ENCODE data around the gene TPSB2. TPM values are rescaled to one million over a fixed set of nuclear protein-coding genes. Genes with fewer than 3 reads are reported as not detected.

Gene TPSB2
- total RNA-seq, 3 donors from 2014 or later, result 3.7 to 21.0 (median 8.2) TPM

DNA sequence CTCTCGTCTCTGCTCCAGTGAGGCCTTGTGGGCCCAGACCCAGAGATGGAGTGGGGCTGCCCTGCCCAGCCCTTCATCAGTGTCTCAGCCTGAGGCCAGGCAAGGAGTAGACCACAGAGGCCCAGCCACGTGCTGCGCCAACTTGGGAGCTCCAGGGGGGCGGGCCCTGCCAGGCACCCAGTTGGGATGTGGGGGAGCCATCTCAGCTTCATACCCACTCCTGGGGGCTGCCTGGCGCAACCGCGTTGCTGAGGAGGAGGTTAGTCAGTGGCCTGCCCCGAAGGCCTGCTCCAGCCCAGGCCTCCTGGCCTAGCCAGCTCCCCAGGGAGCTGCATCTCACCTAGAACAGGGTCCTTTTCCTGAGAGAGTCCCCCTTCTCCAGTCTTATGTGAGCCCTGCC, 16.8 kb downstream of the TPSB2 start:
- Histone ChIP-seq H3K4me3 (no peak overlapping the region), H3K36me3 (ENCODE audit: low read depth) (no peaks in the 10 kb centered on the region), H3K9me3 (no peaks in the 10 kb centered on the region), H3K4me1 (ENCODE audit: low read depth) (no peaks in the 10 kb centered on the region)
- no peak for ATAC-seq
- no peak for DNase-seq
- intact Hi-C loops (cut with DNase I, micrococcal nuclease), result no loop called here
- TF ChIP-seq, protein P1, sequence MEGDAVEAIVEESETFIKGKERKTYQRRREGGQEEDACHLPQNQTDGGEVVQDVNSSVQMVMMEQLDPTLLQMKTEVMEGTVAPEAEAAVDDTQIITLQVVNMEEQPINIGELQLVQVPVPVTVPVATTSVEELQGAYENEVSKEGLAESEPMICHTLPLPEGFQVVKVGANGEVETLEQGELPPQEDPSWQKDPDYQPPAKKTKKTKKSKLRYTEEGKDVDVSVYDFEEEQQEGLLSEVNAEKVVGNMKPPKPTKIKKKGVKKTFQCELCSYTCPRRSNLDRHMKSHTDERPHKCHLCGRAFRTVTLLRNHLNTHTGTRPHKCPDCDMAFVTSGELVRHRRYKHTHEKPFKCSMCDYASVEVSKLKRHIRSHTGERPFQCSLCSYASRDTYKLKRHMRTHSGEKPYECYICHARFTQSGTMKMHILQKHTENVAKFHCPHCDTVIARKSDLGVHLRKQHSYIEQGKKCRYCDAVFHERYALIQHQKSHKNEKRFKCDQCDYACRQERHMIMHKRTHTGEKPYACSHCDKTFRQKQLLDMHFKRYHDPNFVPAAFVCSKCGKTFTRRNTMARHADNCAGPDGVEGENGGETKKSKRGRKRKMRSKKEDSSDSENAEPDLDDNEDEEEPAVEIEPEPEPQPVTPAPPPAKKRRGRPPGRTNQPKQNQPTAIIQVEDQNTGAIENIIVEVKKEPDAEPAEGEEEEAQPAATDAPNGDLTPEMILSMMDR (IDR thresholded peaks at IDR 0.05), result no peak

DNA sequence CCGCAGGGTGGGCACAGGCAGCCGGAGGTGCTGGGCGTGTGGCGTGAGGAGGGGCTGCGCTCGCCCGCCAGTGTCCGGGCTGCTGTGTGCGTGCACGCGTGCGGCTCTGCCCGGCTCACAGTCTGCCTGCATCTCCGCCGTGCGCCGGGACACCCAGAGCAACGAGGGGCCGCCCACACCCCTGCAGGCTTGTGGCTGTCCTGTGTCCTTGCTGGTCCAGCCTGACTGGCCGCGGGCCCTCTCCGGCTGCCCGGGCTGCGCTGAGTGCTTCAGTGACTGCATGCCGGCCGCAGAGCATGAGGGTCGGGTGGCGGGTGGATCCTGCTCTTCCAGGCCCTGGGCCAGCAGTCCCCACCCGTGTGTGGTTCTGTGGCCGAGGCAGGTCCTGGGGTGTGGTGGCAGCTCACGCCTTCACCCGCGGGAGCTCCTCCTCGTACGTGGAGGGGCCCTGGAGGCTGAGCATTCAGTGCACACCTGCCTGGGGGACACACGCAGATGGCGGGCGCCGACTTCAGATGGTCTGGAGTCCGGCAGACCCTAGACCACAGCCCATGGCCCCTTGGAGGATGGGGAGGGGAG, 17.3 kb downstream of the TPSB2 start:
- intact Hi-C loops (cut with DNase I, micrococcal nuclease), result no loop called here
- H3K4me1 ChIP-seq (ENCODE audit: low read depth), result no peaks in the 10 kb centered on the region
- TF ChIP-seq, protein P1 (IDR thresholded peaks at IDR 0.05), result no peak
- DNase-seq, result no peak
- no peaks in the 10 kb centered on the region for H3K9me3 ChIP-seq
- ATAC-seq, result no peak
- no peak overlapping the region for H3K4me3 ChIP-seq
- no peaks in the 10 kb centered on the region for H3K36me3 ChIP-seq (ENCODE audit: low read depth)

DNA sequence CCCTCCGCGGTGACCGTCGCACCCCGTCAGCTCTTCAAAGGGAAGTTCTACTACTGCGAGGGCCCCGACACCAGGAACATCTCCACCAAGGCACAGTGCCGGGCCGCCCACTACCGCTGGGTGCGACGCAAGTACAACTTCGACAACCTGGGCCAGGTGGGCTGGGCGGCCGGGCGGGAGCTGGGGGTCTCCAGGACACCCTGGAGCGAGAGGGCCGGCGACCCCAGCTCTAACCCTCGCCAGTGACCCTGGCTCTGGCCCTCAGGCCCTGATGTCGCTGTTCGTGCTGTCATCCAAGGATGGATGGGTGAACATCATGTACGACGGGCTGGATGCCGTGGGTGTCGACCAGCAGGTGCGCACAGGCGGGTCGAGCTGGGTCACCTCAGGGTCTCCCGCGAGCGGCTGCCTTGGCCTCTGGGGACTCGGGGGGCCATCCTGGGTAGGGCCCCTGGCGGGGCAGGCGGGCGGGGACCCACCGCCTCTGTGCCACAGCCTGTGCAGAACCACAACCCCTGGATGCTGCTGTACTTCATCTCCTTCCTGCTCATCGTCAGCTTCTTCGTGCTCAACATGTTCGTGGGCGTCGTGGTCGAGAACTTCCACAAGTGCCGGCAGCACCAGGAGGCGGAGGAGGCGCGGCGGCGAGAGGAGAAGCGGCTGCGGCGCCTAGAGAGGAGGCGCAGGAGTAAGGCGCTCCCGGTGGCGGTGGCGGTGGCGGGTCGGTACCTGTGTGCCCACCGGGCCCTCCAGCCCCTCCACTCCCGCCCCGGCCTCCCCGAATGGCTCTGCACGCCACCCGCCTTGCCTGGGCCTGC, 18.3 kb downstream of the TPSB2 start:
- Histone ChIP-seq H3K4me3 (no peak overlapping the region), H3K36me3 (ENCODE audit: low read depth) (no peaks in the 10 kb centered on the region), H3K9me3 (no peaks in the 10 kb centered on the region), H3K4me1 (ENCODE audit: low read depth) (no peaks in the 10 kb centered on the region)
- no peak for ATAC-seq
- DNase-seq, result no peak
- intact Hi-C loops (cut with DNase I, micrococcal nuclease), result no loop called here
- TF ChIP-seq, protein P1 (IDR thresholded peaks at IDR 0.05), result no peak

DNA sequence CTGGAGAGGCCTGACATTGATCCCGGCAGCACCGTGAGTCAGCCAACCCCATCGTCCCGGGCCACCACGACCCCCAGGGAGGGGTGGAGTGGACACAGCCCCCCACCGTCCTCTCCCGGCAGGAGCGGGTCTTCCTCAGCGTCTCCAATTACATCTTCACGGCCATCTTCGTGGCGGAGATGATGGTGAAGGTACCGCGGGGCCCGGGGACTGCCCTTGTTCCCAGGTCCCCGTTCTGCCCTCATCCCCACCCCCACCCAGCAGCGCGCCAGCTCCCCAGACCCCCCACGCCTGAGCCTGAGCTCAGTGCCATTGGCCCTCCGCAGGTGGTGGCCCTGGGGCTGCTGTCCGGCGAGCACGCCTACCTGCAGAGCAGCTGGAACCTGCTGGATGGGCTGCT, 19.5 kb downstream of the TPSB2 start:
- TF ChIP-seq, protein P1 (IDR thresholded peaks at IDR 0.05), result no peak
- intact Hi-C loops (cut with DNase I, micrococcal nuclease), result no loop called here
- no peaks in the 10 kb centered on the region for H3K9me3 ChIP-seq
- no peaks in the 10 kb centered on the region for H3K4me1 ChIP-seq (ENCODE audit: low read depth)
- no peak for ATAC-seq
- H3K4me3 ChIP-seq, result no peak overlapping the region
- no peaks in the 10 kb centered on the region for H3K36me3 ChIP-seq (ENCODE audit: low read depth)
- no peak for DNase-seq

DNA sequence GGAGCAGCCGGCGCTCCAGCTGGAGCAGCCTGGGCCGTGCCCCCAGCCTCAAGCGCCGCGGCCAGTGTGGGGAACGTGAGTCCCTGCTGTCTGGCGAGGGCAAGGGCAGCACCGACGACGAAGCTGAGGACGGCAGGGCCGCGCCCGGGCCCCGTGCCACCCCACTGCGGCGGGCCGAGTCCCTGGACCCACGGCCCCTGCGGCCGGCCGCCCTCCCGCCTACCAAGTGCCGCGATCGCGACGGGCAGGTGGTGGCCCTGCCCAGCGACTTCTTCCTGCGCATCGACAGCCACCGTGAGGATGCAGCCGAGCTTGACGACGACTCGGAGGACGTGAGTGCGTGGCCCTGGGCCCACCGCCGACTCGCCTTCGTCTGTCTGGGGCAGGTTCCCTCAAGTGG, 20.9 kb downstream of the TPSB2 start:
- Histone ChIP-seq H3K36me3 (ENCODE audit: low read depth) (no peaks in the 10 kb centered on the region), H3K9me3 (no peaks in the 10 kb centered on the region), H3K4me3 (no peak overlapping the region), H3K4me1 (ENCODE audit: low read depth) (no peaks in the 10 kb centered on the region)
- intact Hi-C loops (cut with DNase I, micrococcal nuclease), result no loop called here
- TF ChIP-seq, protein P1 (IDR thresholded peaks at IDR 0.05), result no peak
- no peak for DNase-seq
- ATAC-seq, result no peak

All from mucosa of descending colon (tissue), 3 donors.